HG02938 (cell line): ENCODE results near the gene NRXN3.

Experiments
- ATAC-seq: cut with Tn5 transposase; IDR thresholded peaks from one replicate; pipeline ENCODE4 v1.9.1; 2021; ENCODE audit warnings: mild to moderate bottlenecking, moderate library complexity; ENCODE audit not compliant: unreplicated experiment

The NRXN3 gene

DNA sequence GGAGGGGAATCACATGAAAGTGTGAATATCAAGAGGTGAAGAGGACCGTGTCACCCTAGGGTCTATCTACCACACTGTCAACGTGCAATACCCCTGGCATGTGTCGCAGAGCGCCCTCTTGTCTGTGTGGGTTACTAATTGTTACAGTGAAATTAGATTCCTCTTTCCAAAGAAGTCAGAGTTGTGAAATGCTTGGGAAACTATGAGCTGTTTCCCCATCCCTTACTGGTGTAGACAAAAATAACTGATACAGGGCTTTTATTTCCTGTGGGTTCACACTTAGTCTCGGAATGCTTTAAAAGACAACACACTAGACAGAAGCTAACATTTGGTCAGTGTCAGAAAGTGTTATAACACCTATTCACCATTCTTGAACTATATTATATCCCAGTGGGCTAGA is 597.3 kb downstream of the NRXN3 start:
- ATAC-seq: no peak

DNA sequence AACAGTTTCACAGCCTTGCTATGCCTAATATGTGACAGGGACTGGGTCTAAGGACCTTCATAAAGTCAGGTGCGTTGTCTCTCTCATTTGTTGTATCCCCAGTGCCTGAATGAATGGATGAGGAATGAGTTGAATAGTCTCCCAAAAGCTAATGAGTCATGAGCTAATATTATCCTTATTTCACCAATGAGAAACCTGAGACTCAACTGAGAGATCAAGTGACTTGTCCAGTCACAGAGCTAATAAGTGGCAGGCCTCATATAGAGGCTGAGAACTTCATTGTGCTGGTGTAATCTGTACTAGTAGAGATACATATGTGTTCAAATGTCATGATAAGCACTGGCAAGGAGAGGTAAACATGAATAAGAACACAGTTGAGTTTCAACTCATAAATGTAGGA is 612.4 kb downstream of the NRXN3 start:
- no peak for ATAC-seq

DNA sequence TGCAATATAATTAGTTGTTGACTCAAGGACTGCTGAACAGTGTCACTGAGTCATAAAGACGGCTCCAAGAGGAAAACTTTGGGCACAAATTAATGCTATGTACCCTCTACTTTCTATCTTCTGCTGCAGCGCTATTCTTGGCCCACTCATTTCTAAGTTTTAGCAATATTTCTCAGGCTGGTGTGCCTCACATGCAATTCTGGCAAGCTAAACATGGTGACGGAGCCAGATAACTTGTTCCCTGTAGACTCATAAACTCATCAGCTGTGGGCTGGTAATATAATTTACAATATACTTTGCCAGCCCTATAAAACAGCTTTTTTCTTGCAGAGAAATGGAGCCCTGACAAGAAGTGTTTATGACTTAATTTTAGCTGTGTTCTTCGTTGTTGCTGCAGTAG is 615.1 kb downstream of the NRXN3 start:
- no peak for ATAC-seq

DNA sequence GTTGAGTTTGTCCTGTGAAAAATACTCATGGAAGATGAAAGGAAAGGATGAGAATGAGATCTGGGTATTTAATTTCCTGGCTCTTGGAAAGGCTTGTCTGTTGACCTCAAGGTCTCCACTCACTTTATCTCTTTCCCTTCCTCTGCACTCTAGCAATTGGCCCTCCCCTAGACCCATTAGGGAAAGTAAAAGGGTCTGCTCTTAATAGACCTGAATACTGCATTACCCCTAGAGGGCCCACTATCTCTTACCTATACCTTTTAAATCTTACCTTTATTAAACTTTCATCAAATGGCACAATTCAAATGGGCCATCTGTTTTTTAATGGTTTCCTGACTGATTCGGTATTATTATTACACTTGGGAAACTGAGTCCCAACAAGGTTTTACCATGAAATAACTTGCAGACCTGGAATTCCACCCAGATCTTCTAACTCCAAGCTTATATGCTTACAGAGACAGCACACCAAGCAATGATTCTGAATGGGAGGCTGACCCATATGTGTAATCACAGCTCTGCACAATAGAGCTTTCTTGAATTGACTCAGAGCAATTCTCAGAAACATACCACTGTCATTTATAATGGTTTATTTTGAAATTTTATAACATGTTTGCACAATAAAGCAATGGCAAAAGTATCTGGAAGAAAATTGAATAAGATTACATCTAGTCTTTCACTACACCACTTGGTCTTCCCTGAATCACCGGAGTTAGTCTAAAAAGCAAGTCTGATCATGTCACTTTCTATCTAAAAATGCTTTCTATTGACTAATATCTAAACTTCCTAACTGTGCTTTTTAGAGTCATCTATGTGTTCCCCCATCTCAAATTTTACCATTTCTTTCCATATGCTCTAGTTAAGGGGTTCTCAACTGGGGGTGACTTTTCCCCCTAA is 618.5 kb downstream of the NRXN3 start:
- ATAC-seq: no peak

DNA sequence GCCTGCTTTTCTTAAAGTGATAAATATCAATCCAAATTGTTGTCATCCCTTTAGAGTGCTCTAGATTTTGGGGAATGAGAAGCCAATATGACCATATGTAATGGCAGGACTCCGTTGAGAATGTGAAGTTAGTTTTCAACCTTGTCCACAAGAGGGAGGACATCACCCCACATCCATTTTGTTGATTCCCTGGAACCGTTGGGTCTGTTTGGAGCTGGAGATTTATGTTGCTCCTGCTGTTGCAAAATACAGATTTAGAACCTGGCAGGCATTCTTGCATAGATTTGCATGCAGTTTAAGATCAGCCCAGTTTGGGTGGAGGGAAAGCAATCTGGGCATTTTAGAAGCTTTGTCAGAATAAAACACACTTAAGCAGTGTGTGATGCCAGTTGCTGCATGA is 620.1 kb downstream of the NRXN3 start:
- ATAC-seq: no peak

DNA sequence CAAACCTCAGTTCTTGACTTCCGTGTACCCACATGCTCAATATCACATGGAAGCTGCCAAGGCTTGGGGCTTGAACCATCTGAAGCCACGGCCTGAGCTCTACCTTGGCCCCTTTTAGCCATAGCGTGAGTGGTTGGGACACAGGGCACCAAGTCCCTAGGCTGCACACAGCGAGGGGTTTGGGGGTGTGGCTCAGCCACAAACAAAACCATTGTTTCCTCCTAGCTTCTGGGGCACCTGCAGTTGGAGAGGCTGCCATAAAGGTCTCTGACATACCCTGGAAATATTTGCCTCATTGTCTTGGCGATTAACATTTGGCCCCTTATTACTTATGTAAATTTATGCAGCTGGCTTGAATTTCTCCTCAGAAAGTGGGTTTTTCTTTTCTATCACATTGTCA is 628.6 kb downstream of the NRXN3 start:
- ATAC-seq: no peak

DNA sequence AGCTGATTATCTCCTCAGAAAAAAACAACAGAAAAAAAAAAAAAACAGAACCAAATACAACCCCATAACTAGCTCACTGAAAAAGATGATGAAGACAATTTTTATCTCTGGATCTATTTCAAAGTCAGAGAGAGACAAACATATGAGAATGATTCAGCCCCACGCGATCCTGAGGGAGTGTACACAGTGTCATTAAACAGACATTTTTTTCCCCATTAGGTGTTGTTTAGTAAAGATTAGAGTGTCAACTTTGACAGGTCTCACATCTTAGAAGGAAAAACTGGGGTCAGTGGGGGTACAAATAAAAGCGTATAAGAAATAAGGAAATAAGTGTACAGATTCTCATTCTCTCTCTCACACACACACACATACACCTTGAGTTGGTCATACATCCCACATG is 635.4 kb downstream of the NRXN3 start:
- no peak for ATAC-seq

DNA sequence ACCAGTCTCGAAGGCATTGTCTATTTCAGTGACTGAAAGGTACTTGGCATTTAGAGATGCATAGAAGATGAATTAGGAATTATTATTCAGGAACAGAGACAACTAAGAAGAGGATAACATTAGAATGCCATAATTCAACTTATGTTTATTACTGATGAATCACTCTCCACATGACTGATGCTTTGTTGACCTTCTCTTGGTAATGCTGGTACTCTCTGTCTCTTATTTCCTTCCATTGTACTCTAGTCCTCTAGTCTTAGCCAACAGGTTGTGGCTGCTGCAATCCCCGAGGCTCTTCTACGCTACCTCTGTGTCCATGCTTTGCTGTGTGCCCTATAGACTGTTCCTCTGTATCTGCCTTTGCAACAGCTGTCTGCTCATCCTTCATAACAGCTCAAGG is 652.9 kb downstream of the NRXN3 start:
- ATAC-seq: no peak

DNA sequence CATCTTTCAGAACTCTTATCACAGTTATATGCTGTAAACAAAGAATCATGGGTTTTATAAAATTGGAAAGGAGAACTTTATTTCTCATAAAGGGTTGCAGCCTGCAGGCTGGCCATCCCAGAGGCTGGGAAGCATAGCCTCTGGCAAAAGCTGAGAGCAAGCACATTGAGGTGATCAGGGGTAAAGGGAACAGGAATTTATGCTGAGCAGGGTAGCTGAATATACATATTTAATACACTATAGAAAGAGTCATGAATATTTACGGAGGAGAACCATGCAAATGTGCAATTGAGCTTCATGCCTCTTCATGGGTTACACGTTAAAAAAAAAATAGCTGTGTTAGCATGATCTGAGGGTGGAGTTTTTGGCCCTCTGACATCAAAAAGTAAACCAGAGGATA is 653.3 kb downstream of the NRXN3 start:
- ATAC-seq: no peak

DNA sequence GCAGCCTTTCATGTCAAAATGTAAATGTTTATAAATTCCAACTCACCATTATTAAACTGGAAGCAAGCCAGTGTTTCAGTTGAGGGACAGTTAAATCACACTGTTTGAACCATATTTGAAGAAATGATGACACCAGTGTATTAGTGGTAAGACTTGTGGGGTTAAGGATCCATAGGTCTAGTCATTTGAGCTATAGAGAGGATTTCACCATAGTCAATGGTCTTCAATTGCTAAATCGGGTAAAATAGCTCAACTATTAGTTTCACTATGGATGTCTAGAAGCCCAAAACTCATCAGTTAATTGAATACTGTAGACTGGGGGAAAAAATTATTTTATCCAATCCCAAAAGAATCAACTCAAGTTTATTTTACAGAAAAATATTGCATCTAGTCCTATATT is 659.1 kb downstream of the NRXN3 start:
- ATAC-seq: peak; percentile 91

DNA sequence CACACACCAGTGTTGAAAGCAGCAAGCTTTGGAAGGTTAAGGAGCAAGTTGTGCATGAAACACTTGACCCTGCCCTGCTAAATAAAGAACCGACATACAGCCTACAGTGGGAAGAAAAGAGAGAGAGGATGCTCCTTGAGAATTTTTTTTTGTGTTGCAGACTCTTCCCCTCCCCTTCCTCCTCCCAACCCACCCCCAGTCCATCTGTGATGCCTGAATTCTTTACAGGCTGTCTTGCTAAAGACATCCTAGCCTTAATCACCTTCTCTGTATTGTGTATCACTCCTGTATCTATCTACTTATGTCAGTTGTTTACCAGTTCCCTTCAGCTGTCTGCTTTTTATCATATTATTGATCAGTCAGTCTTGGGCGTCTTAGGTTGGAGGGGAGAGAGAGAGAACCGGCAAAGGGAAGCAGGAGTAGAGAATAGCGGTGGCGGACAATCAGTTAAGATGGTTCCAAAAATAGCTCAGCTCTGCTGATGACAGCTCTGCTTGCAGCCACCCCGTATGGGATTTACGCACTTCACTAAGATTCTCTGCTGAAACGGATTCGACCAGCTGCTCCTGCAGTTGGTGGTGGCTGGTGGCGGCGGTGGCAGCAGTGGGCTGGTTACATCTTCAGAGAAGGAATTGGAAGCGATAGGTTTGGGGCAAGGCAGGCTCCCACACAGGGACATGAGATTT is 664.7 kb downstream of the NRXN3 start:
- no peak for ATAC-seq

DNA sequence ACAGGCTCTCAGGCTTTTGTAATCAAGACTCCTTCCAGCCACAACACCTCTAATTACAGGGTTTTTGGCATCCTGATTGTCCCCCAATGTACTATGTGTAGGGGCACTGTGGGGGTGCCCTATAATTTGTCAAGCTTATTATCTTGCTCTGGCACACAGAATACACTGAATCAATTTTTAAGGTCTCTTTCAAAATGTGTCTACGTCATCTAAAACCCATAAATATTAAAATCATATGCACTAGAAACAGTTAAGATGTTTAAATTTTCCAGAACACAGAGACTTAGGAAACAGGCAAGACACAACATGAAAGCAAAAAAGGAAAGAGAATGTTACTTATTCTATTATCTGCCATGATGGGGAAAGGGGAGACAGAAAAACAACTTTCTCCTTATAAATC is 665.7 kb downstream of the NRXN3 start:
- ATAC-seq: no peak

DNA sequence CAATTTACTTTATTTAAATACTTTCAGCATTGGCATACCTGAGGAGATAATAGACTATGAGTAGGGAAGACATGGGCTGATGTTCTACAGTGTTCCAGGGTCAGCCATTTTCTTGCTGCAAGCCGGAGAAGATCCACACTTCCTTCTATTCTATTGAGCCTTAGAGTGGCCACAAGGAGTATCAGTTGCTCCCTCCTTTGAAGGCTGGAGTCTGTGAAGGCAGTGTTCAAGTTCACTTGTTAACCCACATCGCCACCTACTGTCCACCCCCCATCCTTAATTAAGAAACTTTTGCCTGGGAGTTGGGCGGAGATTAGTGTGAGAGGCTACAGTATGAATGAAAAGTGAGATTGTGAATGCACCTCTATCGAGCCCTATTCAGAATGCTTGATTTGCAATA is 666.6 kb downstream of the NRXN3 start:
- ATAC-seq: no peak

DNA sequence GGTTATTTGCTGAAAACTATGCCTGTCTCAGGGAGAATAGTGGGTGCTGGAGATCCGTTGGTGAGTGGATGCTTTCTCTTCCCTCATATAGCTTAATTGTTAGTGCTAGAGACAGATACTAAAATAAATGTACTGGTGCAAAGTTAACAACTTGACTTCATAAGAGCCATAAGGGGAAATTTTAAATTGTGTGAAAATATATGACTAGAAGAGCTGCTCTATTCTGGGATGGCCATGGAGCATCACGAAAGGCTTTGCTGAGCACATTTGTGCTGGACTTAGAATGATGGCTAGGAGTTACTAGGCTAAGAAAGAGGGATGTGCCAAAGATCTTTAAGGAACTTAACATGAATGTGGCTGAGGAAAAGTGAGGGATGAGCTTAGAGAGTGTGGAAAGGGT is 668.8 kb downstream of the NRXN3 start:
- no peak for ATAC-seq

DNA sequence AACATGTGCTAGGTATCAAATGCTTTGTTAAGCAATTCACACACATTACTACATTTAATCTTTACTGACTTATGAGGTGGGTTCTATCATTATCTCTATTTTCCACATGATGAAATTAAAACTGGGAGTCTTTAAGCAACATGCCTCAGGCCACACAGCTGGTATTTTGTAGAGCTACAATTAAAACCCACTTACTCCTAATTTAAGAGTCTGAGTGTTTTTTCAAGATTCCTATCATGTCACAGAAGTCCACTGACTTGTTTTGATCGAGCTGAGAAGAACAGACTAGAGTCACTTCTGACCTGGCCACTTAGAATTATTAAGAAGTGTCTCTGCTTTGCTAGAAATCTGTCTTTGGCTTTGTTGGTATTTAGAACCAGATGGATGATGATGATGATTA is 670.7 kb downstream of the NRXN3 start:
- no peak for ATAC-seq

DNA sequence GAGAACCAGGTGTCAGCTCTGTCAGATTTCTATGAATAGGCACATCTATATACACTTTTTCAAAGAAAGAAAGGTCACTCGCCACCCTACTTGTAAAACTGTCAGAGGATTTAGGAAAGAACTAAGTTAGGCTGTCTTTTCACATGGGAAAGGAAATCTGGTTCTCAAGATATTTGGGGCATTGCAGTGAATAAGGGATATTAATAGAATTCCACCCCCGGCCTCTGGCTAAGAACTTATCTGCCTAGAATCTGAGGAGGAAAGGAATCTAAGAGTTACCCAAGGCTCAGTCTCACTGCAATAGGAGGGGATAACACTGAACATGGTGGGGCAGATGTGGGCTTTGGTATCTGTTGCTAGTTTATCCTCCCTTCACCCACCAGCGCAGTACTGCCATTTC is 677.6 kb downstream of the NRXN3 start:
- ATAC-seq: no peak

DNA sequence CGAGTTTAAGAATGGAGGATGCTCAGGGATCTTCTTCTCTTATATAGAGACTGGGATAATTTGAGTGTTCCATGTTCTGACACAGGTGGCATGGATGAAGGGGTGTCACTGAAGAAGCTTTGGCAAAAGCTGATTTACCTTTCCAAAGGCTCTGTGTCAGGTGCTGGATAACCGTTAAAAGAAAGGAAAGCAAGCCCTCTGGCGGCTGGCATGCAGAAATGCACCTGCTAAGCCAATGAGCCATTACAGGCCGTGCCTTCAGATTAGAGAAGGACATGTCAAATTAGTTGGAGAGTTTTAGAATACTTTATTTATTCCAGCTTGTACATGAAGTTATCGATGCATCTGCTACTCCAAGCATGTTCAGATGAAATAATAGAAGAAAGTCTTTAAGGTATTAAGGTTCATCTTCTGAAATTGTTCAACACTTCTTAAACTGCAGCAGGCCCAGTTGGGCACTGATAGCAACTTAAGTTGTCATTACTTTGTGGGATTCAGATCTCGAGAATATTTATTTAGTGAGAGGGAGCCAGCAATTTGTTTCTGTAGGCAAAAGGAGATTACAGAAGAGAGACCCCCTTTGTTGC is 678.2 kb downstream of the NRXN3 start:
- peak; percentile 84 for ATAC-seq

DNA sequence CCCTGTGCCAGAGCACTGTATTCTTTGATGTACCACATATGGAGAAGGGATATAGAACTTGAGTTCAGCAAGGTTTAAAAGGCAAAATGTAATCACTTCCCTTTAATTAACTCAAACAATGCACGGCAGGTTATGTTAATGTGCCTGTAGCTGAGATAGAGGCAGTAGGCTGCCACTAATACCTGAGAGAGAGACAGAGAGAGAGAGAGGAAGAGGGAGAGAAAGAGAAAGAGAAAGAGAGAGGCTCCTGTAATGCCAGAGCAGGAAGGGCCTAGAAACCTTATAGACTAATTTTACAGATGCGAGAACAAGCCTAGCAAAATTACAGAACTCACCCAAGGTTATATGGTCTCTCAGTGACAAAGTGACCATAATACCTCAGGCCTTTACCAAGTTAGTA is 679.8 kb downstream of the NRXN3 start:
- no peak for ATAC-seq

DNA sequence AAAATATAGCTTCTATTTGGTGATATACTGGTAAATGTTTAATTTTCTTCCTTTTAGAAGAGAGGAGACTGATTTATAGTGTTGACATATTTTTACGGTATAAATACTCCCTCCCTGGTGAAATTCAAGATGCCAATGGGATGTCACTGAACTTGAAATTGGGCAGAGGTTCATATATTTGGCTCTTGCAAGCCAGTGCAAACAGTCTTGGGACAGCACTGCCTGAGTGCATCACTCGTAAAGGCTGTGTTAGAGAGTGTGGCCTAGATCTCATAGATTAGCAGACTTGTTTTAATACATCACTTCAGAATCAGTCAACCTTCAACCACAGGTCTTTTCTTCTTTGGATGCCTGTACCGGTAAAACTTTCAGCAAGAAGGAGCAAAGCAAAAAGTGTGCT is 681.0 kb downstream of the NRXN3 start:
- no peak for ATAC-seq

DNA sequence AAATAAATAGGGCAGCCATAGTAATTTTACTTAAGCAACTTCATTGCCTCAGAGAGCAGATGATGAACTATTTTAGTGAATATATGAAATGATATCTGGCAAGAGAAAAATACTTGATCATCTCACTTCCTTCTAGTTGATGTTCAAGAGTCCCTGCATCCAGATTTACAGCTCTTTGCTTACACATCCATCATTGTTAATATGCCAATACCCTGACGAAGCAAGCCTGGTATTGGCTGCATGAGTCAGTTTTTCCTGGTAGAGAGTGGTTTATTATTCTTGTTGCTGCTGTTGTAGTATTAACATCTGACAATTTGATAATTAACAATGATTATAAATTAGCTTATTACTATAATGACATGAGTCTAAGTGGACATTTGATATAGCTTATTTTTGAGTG is 681.9 kb downstream of the NRXN3 start:
- no peak for ATAC-seq

DNA sequence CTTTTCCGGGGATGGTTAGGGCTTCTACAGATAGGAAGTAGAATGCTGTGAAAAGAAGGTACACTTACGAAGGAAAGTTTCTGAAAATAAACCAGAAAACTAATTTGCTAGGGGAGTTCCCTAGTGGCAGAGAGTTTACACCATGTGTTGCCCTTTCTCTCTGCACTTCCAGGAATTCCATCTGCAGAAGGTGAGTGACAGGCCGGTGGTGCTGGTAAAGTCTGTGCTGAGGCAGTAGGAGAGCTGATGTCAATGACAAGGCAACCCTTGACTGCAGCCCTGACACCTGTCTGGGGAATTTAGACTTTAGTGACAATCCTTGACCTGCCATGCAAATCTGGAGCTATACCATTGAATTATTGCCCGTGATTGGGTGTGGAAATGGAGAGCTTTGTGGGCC is 687.8 kb downstream of the NRXN3 start:
- no peak for ATAC-seq

DNA sequence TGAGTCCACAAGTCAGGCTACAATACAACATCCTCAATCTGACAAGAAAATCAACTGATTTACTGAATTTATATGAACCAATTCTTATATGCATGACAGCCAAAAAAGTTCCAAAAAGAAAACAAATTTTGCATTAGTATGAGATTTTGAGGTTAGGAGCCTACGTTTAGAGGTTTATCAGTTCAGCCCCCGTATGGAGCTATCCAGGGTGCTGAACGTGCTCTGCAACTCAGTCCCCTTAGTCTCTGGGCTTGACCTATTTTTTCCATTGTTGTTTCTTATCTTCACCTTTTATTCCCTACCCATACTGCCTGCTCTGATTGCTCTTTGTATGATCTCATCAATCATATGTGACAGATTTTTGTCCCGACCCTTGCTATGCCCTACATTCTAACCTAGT is 693.0 kb downstream of the NRXN3 start:
- ATAC-seq: peak; percentile 58
